Loucy (cell line): ENCODE measurements around the gene GNPTAB.

Experiments
- H2AFZ ChIP-seq: fragments of 200-600 bp; sonication (generic); 2 replicates; pipeline ENCODE4 v1.6.0; 2016; ENCODE audit warnings: antibody characterized with exemption, mild to moderate bottlenecking, low read length, moderate library complexity
- H3F3A ChIP-seq: fragments of 200-600 bp; 2 replicates; pipeline ENCODE4 v1.6.0; 2016; ENCODE audit warnings: antibody characterized with exemption, low read depth, mild to moderate bottlenecking
- H3K27me3 ChIP-seq: fragments of 200-600 bp; sonication (generic); 2 replicates; pipeline ENCODE4 v1.6.1; 2014; ENCODE audit warnings: low read length, mild to moderate bottlenecking; ENCODE audit not compliant: insufficient read depth, poor library complexity, severe bottlenecking
- H3K36me3 ChIP-seq: fragments of 200-600 bp; sonication (generic); 2 replicates; pipeline ENCODE4 v1.6.1; 2016; ENCODE audit warnings: low read length; ENCODE audit not compliant: insufficient read depth
- H3K4me1 ChIP-seq: fragments of 200-600 bp; sonication (generic); 2 replicates; pipeline ENCODE4 v1.5.1; 2014; ENCODE audit warnings: low read length, mild to moderate bottlenecking; ENCODE audit not compliant: insufficient read depth, poor library complexity, severe bottlenecking
- H3K4me2 ChIP-seq: fragments of 200-600 bp; sonication (generic); 2 replicates; pipeline ENCODE4 v1.6.0; 2014; ENCODE audit warnings: antibody characterized with exemption, low read length, low read depth, mild to moderate bottlenecking; ENCODE audit not compliant: poor library complexity, severe bottlenecking
- H3K4me3 ChIP-seq: fragments of 200-600 bp; sonication (generic); 2 replicates; pipeline ENCODE4 v1.5.1; 2014; ENCODE audit warnings: low read length, mild to moderate bottlenecking, mixed read lengths; ENCODE audit not compliant: poor library complexity, severe bottlenecking
- H3K79me2 ChIP-seq: fragments of 200-600 bp; sonication (generic); 2 replicates; pipeline ENCODE4 v1.6.1; 2014; ENCODE audit warnings: low read length; ENCODE audit not compliant: insufficient read depth
- H3K9ac ChIP-seq: fragments of 200-600 bp; sonication (generic); 2 replicates; pipeline ENCODE4 v1.6.0; 2014; ENCODE audit warnings: mild to moderate bottlenecking, low read depth, low read length, moderate library complexity; ENCODE audit not compliant: poor library complexity, severe bottlenecking
- H3K9me2 ChIP-seq: fragments of 200-600 bp; sonication (generic); replicated peaks from 2 replicates; pipeline ENCODE4 v1.6.1; 2016; ENCODE audit warnings: low read depth, low read length, mixed read lengths
- H3K9me3 ChIP-seq: fragments of 200-600 bp; sonication (generic); 2 replicates; pipeline ENCODE4 v1.6.1; 2014; ENCODE audit warnings: mild to moderate bottlenecking, antibody characterized with exemption, low read length, low read depth; ENCODE audit not compliant: insufficient read depth
- H4K20me1 ChIP-seq: fragments of 200-600 bp; sonication (generic); 2 replicates; pipeline ENCODE4 v1.6.0; 2014; ENCODE audit warnings: antibody characterized with exemption, low read length, mild to moderate bottlenecking; ENCODE audit not compliant: insufficient read depth, poor library complexity, severe bottlenecking
- CTCF ChIP-seq: fragments of 200-600 bp; sonication (generic); conservative IDR thresholded peaks from 2 replicates; pipeline ENCODE4 v1.5.1; 2014; ENCODE audit warnings: mild to moderate bottlenecking, antibody characterized with exemption, low read length
- EZH2phosphoT487 ChIP-seq: fragments of 200-600 bp; IDR thresholded peaks from 2 replicates; pipeline ENCODE4 v1.6.1; 2018; ENCODE audit warnings: antibody characterized with exemption, mild to moderate bottlenecking, moderate library complexity, borderline replicate concordance

GNPTAB gene

GRCh38 chr12:101795786-101796185 is 35.0 kb downstream of the GNPTAB start:
- Histone ChIP-seq H4K20me1 (no peaks in the 10 kb centered on the region), H3K9me3 (no peaks in the 10 kb centered on the region), H3K27me3 (no peaks in the 10 kb centered on the region), H3K4me1 (peaks cover 9% of the 10 kb centered on the region), H3K9me2 (no peaks in the 10 kb centered on the region), H2AFZ (no peak overlapping the region), H3K9ac (no peak overlapping the region), H3K79me2 (peaks cover 42% of the 10 kb centered on the region; the same call in 1 of the 2 replicates), H3F3A (no peaks in the 10 kb centered on the region), H3K4me3 (no peak overlapping the region), H3K4me2 (no peak overlapping the region), H3K36me3 (peaks cover 27% of the 10 kb centered on the region; the same call in 1 of the 2 replicates)
- no peak for TF ChIP-seq CTCF
- no peak for TF ChIP-seq EZH2phosphoT487

- Histone ChIP-seq H3K27me3 (no peaks in the 10 kb centered on the region), H3K9me2 (no peaks in the 10 kb centered on the region), H4K20me1 (no peaks in the 10 kb centered on the region), H3K9ac (no peak overlapping the region), H2AFZ (no peak overlapping the region), H3K36me3 (peaks cover 30% of the 10 kb centered on the region; the same call in 1 of the 2 replicates), H3K9me3 (no peaks in the 10 kb centered on the region), H3F3A (no peaks in the 10 kb centered on the region), H3K79me2 (peaks cover 35% of the 10 kb centered on the region; the same call in 1 of the 2 replicates), H3K4me3 (no peak overlapping the region), H3K4me1 (peaks cover 9% of the 10 kb centered on the region), H3K4me2 (no peak overlapping the region)
- no peak for TF ChIP-seq EZH2phosphoT487
- TF ChIP-seq CTCF, result no peak
These were observed 35.7 kb downstream of the GNPTAB start for GRCh38 chr12:101795013-101795412.

- no peak overlapping the region for H3K4me2 ChIP-seq
These were observed 36.2 kb downstream of the GNPTAB start for GRCh38 chr12:101794574-101794973.

More at GRCh38 chr12:101794574-101794973, 36.2 kb downstream of the GNPTAB start:
- Histone ChIP-seq H3K79me2 (peaks cover 31% of the 10 kb centered on the region; the same call in 1 of the 2 replicates), H3K9me2 (no peaks in the 10 kb centered on the region), H3K4me3 (no peak overlapping the region), H3K9me3 (no peaks in the 10 kb centered on the region), H2AFZ (no peak overlapping the region), H3F3A (no peaks in the 10 kb centered on the region), H3K4me1 (peaks cover 4% of the 10 kb centered on the region), H3K9ac (no peak overlapping the region), H4K20me1 (no peaks in the 10 kb centered on the region), H3K27me3 (no peaks in the 10 kb centered on the region), H3K36me3 (peaks cover 34% of the 10 kb centered on the region; the same call in 1 of the 2 replicates)
- TF ChIP-seq EZH2phosphoT487 (no peak), CTCF (no peak)
